HG02571 (cell line): ENCODE data around the gene HSPA5.
"Not testable (repeated sequence)": the region's sequence is repeated elsewhere in the genome, so short reads cannot be mapped to it uniquely, and the experiment has no call there.

Experiments used
- ATAC-seq: cut with Tn5 transposase; IDR thresholded peaks from one replicate; pipeline ENCODE4 v1.9.1; 2021; ENCODE audit warnings: mild to moderate bottlenecking, moderate library complexity; ENCODE audit not compliant: unreplicated experiment

HSPA5 gene

DNA sequence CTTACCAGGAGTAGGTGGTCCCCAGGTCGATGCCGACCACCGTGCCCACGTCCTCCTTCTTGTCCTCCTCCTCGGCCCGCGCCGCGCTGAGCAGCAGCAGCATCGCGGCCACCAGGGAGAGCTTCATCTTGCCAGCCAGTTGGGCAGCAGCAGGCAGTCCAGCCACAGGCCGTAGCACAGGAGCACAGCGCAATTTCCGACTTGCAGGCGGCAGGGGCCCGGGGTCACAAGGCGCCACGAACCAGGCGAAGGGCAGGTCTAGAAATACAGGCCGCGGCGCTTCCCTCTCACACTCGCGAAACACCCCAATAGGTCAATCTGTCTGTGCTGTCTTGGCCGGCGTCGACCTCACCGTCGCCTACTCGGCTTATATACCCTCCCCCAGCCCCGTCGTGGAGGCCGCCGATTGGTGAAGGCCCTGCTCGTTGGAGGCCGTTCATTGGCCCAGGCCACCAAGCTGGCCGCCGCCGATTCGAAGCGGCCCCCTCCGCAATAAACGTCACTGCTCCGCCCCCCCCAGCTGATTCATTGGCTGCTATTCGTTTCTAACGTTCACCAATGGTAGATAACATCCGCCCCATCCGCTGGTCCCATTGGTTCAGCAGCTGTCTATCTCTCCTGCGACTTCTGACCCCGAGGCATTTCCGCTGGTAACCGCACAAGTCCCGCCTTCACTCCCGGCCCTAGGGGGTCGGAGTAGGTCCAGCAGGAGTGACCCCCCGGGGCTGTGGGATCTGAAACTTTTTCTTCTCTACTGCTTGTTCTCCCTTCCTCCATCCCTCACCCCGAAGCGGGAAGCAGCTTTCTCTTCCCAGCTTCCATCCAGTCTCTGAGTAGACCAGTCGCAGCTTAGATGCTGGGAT, at the start of gene HSPA5:
HSPA5 (minus strand) TSS at position 344 of the 863 bp plus-strand sequence; CDS start at position 127, 217 bp downstream.
- peak; percentile 93 for ATAC-seq

DNA sequence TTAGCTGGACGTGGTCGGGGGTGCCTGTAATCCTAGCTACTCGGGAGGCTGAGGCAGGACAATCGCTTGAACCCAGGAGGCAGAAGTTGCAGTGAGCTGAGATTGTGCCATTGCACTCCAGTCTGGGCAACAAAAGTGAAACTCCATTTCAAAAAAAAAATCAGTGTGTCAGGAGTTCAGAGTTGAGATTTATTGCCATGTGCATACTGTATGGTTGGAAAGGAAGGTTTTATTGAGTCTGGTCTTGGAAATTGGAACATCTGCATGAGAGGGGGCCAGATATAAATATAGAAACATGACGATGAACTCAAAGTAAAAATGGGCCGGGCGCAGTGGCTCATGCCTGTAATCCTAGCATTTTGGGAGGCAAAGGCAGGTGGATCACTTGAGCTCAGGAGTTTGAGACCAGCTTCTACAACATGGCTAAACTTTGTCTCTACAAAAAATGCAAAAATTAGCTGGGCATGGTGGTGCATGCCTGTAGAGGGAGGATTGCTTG, 45.8 kb upstream of the HSPA5 start:
- ATAC-seq: not testable (repeated sequence)

DNA sequence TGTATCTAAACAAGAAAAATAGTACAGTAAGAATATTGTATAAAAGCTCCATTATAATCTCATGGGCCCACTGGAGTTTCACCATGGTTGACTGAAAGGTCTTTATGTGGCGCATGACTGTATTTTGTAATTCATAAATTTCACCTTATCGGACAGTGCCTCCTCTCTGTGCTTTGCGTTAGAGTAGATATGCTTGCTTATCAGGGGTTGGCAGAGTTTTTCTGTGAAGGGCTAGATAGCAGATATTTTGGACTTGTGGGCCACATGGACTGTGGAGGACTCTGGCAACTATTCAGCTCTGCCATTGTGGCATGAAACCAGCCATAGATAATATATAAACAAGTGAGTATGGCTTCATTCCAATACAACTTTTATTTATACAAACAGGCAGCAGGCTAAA, 43.7 kb upstream of the HSPA5 start:
- ATAC-seq: no peak

DNA sequence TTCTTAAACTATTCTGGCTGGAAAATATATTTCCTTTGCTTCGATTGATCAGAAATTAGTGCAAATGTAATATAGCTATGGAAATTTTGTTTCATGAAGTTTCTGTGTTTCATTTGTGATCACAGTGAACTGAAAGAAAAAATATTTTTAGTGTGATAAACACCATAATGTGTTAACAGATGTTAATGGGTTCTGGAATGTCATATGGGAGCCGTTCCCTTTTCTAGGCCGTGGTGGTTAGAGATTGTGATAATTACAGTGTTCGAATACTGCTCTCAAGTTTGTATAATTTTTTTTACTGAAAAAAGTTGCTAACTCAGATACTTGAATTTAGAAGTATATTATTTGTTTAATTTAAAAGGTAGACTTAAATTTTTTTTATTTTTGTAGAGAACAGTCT, 39.8 kb upstream of the HSPA5 start:
- no peak for ATAC-seq

DNA sequence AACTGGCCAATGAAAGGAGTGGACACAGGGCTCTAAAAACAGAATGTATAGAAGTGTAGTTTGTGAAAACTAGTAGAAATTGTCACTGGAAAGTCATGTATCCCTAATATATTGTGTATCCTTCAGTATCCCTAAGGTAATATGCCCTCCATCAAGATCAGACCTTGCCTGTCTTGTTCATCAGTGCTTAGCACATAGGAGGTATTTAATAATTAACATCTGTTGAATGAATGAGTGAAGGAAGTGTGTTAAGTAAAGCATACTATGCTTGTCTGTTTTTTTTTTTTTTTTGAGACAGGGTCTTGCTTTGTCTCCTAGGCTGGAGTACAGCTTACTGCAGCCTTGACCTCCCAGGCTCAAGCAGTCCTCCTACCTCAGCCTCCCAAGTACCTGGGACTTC, 36.3 kb upstream of the HSPA5 start:
- no peak for ATAC-seq

DNA sequence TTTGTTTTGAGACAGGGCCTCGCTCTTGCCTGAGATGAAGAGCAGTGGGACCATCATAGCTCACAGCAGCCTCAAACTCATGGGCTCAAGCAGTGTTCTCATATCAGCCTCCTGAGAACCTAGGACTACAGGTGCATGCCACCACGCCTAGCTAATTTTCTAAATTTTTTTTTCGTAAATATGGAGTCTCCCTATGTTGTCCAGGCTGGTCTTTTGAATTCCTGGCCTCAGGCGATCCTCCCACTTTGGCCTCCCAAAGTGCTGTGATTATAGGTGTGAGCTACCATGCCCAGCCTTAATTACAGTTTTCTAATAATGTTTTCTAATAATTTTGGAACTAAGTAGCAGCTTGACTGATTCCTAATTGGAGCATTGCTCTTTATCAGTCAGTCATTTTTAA, 35.6 kb upstream of the HSPA5 start:
- no peak for ATAC-seq

DNA sequence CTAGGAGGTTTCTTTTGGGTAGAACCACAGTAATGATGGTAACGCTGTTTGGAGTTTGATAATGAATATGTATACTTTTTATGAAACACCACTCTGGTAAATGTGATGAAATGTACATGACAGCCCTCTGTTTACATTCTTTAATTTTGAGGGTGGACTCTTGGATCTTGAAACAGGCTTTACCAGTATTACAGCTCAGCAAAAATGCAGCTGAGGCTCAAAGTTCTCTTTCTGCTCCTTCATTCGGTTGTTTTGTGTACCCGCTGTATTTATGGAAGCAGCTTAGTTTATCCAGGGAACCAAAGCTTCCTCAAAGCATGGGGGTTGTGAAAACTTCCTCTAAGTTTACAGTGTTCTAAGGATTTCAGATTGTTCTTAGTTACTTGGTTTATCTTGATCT, 31.6 kb upstream of the HSPA5 start:
- no peak for ATAC-seq

DNA sequence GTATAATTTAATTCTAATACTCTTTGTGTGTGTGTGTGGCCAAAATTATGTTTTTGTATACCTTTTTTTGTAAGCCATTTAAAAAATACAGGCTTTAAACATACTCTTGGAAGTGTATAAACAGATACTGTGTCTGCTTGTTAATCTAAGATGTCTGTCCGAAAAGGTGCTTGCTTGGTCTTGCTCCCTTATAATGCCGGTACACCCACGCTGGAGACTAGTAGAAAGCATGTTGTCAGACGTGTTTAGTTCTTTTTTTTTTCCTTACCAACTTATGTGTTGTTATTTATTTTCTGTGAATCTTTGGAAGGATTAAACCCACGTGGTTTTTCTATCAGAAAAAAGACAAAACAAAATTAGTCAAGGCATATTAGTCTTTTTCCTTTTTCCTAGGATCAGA, 29.9 kb upstream of the HSPA5 start:
- no peak for ATAC-seq

DNA sequence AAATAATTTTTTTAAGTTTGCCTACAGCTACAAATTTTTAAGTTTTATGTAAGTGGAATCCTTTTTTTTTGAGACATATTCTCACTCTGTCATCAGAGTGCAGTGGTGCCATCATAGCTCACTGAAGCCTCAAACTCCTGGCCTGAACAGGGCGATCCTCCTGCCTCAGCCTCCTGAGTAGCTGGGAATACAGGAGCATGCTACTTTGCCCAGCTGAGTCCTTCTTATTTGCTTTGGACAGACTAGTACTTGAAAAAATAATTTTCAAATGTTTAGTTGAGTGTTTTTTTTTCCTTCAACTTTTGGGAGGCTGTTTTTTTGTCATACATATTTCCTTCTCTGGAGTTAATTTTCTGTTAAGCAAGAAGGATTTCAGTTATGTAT, 27.9 kb upstream of the HSPA5 start:
- ATAC-seq: no peak

DNA sequence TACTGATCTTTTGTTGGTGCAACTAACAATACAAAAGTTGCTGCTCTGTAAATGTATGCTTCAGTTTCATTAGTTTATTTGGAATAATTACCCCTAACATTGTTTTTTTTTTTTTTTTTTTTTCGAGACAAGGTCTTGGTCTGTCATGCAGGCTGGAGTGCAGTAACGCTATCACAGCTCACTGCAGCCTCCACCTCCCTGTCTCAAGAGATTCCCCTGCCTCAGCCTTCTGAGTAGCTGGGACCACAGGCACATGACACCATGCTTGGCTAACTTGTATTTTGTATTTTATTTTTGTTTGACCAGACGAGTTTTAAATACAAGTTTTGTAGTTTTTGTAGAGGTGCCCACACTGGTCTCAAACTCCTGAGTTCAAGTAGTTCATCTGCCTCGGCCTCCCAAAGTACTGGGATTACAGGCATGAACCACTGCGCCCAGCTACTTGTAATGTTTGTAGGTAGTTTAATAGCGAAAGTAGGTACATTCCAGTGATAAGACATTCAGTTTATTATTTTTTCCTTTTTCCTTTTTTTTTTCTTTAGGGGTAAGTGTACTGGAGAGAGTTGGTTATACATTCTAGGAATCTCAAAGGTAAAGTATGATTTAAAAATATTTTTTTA, 27.4 kb upstream of the HSPA5 start:
- no peak for ATAC-seq

DNA sequence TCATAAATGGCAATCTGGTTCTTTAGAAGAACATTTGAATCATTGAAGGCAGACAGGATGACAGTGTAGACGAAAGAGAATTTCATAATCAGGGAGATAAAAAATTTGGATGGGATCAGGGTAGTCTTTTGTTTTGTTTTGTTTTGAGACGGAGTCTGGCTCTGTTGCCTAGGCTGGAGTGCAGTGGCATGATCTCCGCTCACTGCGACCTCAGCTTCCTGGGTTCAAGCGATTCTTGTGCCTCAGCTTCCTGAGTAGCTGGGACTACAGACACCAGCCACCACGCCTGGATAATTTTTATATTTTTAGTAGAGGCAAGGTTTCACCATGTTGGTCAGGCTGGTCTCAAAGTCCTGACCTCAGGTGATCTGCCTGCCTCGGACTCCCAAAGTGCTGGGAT, 22.9 kb upstream of the HSPA5 start:
- ATAC-seq: not testable (repeated sequence)

DNA sequence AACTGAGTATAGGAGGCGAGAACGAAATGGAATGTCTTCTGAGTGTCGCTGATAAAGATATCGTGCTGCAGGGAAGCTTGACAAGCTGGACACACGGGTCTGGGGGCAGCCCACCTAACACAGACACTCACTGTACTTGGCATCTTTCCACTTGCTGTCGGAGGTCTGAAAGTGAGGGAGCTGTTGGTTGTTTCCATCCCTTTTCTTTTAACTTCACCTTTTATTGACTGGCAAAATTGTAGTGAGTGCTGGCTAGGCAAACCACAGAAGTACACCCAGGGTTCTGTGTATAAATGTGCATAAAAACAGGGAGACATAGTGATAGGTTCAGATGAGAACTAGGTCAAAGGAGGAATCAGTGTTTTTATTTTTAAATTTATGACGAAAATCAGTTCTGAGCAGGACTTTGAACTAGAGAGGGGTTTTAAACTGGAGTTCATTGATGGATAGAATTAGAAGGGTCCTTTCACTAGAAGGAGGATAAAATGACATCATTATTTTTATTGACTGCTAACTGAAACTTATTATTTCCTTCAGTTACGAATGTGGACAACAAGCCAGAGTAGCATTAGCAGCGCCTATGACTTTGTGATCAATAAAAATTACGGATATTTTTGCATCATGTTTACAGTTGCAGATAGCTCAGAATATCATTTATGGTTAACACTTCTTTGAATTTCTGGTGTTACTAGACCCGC, 21.3 kb upstream of the HSPA5 start:
- ATAC-seq: no peak

DNA sequence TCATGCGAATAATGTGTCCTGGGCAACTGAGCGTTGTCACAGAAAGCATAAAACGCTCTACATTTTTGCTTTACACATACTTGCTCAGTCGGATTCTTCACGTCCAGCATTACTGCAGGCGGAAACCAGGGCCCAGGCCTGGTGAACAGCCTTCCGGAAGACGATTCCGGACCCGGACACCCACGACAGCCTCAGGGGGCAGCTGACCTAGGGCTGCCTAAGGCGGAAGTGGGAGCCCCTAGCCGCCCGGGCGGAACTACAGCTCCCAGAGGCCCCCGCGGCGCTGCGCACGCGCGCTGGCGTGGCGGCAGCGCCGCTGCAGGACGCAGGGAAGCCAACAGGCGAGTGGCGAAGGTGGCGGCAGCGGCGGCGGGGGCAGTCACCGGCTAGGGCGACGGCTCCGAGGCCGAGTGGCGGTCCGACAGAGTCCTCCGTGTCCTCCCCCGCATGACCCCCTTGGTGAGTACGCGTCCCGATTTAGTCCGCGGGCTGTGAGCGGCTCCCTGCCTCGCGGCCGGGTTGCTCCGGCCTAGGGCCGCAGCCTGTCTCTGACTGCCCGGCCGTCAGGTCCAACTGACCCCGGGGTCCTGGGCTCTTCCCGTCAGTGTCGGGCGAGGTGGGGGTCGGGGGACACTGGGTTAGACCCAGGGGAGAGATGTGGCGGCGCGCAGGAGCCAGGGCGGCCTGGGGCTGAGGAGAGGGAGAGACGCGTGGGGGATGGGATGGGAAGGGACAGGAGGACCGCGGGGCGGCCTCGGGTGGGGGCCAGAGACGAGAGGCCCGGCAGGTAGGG, 20.6 kb upstream of the HSPA5 start, which contains the start of gene GAPVD1:
GAPVD1 (plus strand) TSS at position 326 of the 793 bp plus-strand sequence. CDS start 37,096 bp downstream, outside the sequence.
- peak; percentile 92 for ATAC-seq

DNA sequence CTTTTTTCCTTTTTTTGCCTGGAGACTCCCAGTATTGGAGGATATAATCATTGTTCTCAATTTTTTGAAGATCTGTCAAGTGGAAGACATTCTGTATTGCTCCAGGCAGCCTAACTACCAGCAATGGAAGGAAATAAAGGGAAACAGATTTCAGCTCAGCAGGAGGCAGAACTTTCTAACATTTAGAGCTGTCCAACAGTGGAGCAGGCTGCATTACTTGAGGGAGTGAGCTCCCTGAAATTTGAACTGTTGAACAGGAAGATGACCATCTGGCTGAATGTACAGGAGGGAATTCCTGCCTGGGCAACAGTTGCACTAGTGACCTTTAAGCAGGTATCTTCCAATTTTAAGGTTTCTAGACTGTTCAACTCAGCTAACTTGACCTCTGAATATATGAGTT, 19.4 kb upstream of the HSPA5 start:
- ATAC-seq: no peak

DNA sequence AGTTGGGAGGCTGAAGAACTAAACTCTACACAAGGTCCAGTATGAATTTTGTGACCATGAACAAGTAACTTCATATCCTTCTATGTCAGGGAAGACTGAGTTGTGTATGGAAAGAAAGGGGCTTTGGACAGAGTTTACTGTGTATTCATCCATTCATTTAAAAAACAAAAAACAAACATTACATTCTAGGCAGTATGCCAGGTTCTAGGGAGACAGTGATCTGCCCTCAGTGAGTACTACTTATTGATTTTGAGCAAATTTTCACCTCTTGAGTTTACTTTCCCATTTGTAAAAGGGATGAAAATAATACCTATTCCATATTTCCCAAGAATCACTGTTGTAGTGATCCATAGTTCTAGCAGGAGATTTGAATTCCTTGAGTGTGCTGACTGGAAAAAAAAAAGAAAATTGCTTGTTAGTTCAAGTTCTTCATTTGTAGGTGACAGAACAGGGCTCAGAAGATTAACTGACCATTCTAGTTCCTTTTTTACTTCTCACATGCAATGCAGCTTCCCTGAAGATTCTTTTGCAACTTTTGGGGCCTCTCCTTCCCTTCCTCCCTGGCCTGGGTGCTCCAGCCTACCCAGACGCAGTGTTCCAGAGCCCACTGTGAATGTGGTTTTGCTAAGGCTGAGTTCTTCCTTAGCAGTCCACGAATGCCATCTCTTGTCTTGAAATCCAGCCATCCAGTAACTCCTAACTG, 17.8 kb upstream of the HSPA5 start:
- ATAC-seq: no peak

DNA sequence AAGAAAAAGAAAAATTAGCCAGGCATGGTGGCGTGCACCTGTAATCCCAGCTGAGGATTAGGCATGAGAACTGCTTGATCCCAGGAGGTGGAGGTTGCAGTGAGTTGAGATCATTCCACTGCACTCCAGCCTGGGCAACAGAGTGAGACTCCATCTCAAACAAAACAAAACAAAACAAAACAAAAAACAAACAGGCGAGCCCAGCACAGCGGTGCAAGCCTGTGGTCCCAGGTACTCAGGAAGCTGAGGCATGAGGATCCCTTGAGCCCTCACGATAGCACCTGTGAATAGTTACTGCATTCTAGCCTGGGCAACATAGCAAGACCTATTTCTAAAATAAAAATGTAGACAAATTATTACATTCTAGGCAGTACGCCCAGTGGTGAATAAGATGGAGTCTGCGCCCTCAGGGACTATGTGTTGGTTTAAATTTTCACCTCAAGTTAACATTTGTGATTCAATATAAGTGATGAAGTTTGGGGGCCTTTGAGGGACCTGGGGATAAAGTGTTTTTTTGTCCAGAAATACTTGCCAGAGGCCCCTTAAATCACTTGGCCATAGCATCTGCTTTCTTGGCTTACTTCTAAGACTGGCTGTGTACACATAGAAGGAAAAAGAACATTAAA, 17.1 kb upstream of the HSPA5 start:
- no peak for ATAC-seq

DNA sequence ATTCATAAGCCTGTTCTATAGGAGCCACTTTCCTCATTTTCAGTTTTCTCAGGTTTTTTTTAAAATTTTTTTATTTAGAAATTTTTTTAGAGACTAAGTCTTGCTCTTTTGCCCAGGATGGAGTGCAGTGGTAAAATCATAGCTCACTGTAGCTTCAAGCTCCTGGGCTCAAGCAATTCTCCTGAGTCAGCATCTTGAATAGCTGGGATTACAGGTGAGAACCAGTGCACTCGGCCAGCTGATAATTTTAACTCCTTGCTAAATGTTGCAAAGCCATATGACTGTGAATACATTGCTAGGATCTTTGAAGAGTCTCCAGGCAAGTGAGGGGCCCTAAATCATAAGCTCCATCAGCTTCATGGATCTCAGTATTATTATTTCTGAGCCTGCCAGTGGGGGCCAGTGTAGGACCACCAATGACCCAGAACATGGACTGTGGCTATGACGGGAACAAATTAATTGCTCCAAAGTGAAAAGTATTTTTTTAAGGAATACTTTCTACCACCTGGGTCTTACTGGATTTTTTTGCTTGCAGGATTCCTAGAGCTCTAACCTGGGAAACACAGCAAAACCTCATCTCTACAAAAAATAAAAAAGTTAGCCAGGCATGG, 14.7 kb upstream of the HSPA5 start:
- no peak for ATAC-seq

DNA sequence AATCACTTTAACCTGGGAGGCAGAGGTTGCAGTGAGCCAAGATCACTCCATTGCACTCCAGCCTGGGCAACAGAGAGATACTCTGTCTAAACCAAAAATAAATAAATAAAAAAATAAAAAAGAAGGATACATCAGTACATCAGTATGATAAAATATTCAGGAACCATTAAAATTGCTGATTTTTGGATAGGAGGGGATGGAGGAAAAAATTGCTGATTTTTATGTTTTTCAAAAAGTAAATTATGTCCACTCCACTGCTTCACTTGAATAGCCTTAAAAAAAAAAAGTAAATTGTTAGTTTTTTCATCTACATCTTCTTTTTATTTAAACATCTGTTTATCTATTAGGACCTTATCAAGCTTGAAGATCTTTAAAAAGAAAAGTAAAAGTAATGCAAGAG, 13.1 kb upstream of the HSPA5 start:
- no peak for ATAC-seq

DNA sequence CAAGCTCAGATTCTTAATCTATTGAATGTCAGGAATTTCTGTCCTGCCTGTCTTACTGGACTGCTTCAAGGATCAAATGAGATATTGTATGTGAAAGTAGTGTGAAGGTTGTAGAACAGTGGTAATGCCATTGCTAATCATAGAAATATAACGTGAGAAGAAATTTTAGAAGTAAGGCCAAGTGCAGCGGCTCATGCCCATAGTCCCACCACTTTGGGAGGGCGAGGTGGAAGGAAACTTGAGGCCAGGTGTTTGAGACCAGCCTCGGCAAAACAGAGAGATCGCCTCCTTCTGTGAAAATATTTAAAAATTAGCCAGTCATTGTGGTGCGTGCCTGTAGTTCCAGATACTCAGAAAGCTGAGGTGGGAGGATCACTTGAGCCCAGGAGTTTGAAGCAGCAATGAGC, 5.1 kb upstream of the HSPA5 start:
- no peak for ATAC-seq
